HCT116 (cell line): ENCODE data around the gene CD22. TPM values are rescaled to one million over a fixed set of nuclear protein-coding genes. Genes with fewer than 3 reads are reported as not detected.

ENCODE experiments used
- ATAC-seq: fragments of 200-7000 bp; cut with Tn5 transposase; 2 replicates; pipeline ENCODE4 v1.9.1; 2020; ENCODE audit warnings: mild to moderate bottlenecking, moderate library complexity
- BruUV-seq: library from RNA; stranded (reverse); fragments of 400-500 nt; replicated peaks from 2 replicates; lab custom pipeline; 2021; lab: Mats Ljungman, UMichigan
- CTCF ChIA-PET: fragments of 300-600 bp; sonication (Branson Sonifier 250); formaldehyde crosslinking; loops from one replicate; lab custom pipeline; 2021; ENCODE audit warnings: antibody characterized with exemption; lab: Charles Lee
- POLR2A ChIA-PET: fragments of 300-600, 350-600 bp; sonication (Branson Sonifier 250); formaldehyde crosslinking; loops from one replicate; lab custom pipeline; 2021; ENCODE audit warnings: antibody characterized with exemption; lab: Charles Lee
- RAD21 ChIA-PET, 2 experiments: fragments of 300-600 bp; sonication (Branson Sonifier 250); formaldehyde crosslinking; loops; one replicate each; lab custom pipeline; 2023; ENCODE audit warnings: low total read pairs in 2 of 2; ENCODE audit not compliant: uncharacterized antibody in 2 of 2, unreplicated experiment in 2 of 2, low non-redundant PET in 1 of 2; lab: Charles Lee
- DNase-seq: peaks from one replicate; pipeline ENCODE4 v3.0.0-alpha.2; 2010; ENCODE audit warnings: low read depth, low spot score
- H2AFZ ChIP-seq: fragments of 200-600 bp; shearing (Covaris generic), sonication (generic); 2 replicates; pipeline ENCODE4 v1.6.1; 2017; ENCODE audit warnings: low read depth, mixed run types, mixed read lengths, antibody characterized with exemption, low read length; ENCODE audit not compliant: poor library complexity, severe bottlenecking
- H3K27ac ChIP-seq: 2 replicates; pipeline ENCODE4 v1.5.1; 2012; ENCODE audit warnings: low read depth, low read length
- H3K27me3 ChIP-seq: fragments of 200-600 bp; sonication (generic); 2 replicates; pipeline ENCODE4 v1.6.1; 2016; ENCODE audit warnings: mixed run types, low read length, mixed read lengths; ENCODE audit not compliant: insufficient read depth
- H3K36me3 ChIP-seq, 2 experiments: fragments of 200-500 bp in 1 of 2; fragments of 200-600 bp in 1 of 2; sonication (Bioruptor generic) in 1 of 2; sonication (generic) in 1 of 2; 2 replicates each; pipeline versions ENCODE4 v1.5.1 to v1.6.1; 2014 to 2016; ENCODE audit warnings: low read length in 2 of 2, inconsistent platforms in 1 of 2, mixed read lengths in 1 of 2, mixed run types in 1 of 2; ENCODE audit not compliant: insufficient read depth in 2 of 2, control insufficient read depth in 1 of 2
- H3K4me1 ChIP-seq, 2 experiments: fragments of 200-600 bp in 1 of 2; sonication (generic) in 1 of 2; 2 replicates each; pipeline versions ENCODE4 v1.5.1 to v1.6.1; 2012 to 2017; ENCODE audit warnings: low read length in 2 of 2, inconsistent platforms in 1 of 2, mild to moderate bottlenecking in 1 of 2, mixed read lengths in 1 of 2, mixed run types in 1 of 2, moderate library complexity in 1 of 2; ENCODE audit not compliant: insufficient read depth in 2 of 2, control insufficient read depth in 1 of 2
- H3K4me2 ChIP-seq: fragments of 200-600 bp; sonication (generic); 2 replicates; pipeline ENCODE4 v1.6.1; 2017; ENCODE audit warnings: mixed run types, low read length, mixed read lengths
- H3K4me3 ChIP-seq, 2 experiments: fragments of 200-600 bp in 1 of 2; sonication (generic) in 1 of 2; replicated peaks in 1 of 2; 2 replicates each; pipeline ENCODE4 v1.5.1; 2011 to 2016; ENCODE audit warnings: low read length in 2 of 2, control low read depth in 1 of 2, low read depth in 1 of 2, mild to moderate bottlenecking in 1 of 2, mixed read lengths in 1 of 2, mixed run types in 1 of 2
- H3K79me2 ChIP-seq: fragments of 200-600 bp; sonication (generic); 2 replicates; pipeline ENCODE4 v1.6.1; 2017; ENCODE audit warnings: mild to moderate bottlenecking, mixed run types, low read length, moderate library complexity, mixed read lengths; ENCODE audit not compliant: insufficient read depth
- H3K9ac ChIP-seq: fragments of 200-600 bp; sonication (generic); 2 replicates; pipeline ENCODE4 v1.6.1; 2016; ENCODE audit warnings: low read length, mixed read lengths
- H3K9me2 ChIP-seq: fragments of 200-600 bp; sonication (generic), shearing (Covaris generic); 2 replicates; pipeline ENCODE4 v1.6.1; 2017; ENCODE audit warnings: mixed run types, mild to moderate bottlenecking, moderate library complexity; ENCODE audit not compliant: insufficient read depth
- H3K9me3 ChIP-seq, 2 experiments: fragments of 200-500 bp in 1 of 2; fragments of 200-600 bp in 1 of 2; sonication (Bioruptor generic) in 1 of 2; sonication (generic) in 1 of 2; 2 replicates each; pipeline ENCODE4 v1.6.1; 2014 to 2017; ENCODE audit warnings: low read length in 2 of 2, mixed read lengths in 2 of 2, inconsistent platforms in 1 of 2, low read depth in 1 of 2, mild to moderate bottlenecking in 1 of 2, mixed run types in 1 of 2, moderate library complexity in 1 of 2; ENCODE audit not compliant: control insufficient read depth in 1 of 2, insufficient read depth in 1 of 2
- H4K20me1 ChIP-seq: fragments of 200-600 bp; sonication (generic), shearing (Covaris generic); 2 replicates; pipeline ENCODE4 v1.6.1; 2017; ENCODE audit warnings: mixed run types, mild to moderate bottlenecking, moderate library complexity; ENCODE audit not compliant: insufficient read depth
- EGR1 ChIP-seq: IDR thresholded peaks from 2 replicates; pipeline ENCODE4 v1.6.1; 2012; ENCODE audit warnings: low read depth
- ELF1 ChIP-seq: IDR thresholded peaks from 2 replicates; pipeline ENCODE4 v1.6.1; 2012; ENCODE audit warnings: low read depth, borderline replicate concordance
- POLR2AphosphoS5 ChIP-seq: IDR thresholded peaks from 2 replicates; pipeline ENCODE4 v1.6.1; 2011; ENCODE audit warnings: mild to moderate bottlenecking, low read depth, low read length, moderate library complexity
- SP1 ChIP-seq: IDR thresholded peaks from 2 replicates; pipeline ENCODE4 v1.6.1; 2012; ENCODE audit warnings: low read depth
- SRF ChIP-seq: IDR thresholded peaks from 2 replicates; pipeline ENCODE4 v1.6.1; 2012; ENCODE audit warnings: low read depth
- ZFX ChIP-seq: fragments of 450-650 bp; IDR thresholded peaks from 2 replicates; pipeline ENCODE4 v1.6.1; 2017
- ZNF274 ChIP-seq: fragments of 200-500 bp; sonication (Bioruptor generic); IDR thresholded peaks from 2 replicates; pipeline ENCODE4 v1.6.1; 2014; ENCODE audit warnings: mild to moderate bottlenecking, low read depth, low read length, inconsistent platforms
- intact Hi-C: fragments of 100-400 bp; cut with micrococcal nuclease; formaldehyde crosslinking; loops from 2 replicates; pipeline ENCODE4 v1.10.0; 2022
- total RNA-seq: library from RNA; stranded (reverse); gene quantifications from one replicate; pipeline ENCODE4 v1.2.1, GENCODE V29; 2021; ENCODE audit not compliant: unreplicated experiment
- TF ChIP-seq, protein P1 (sequence below): IDR thresholded peaks from 2 replicates; pipeline ENCODE4 v1.6.1; 2011; ENCODE audit warnings: mild to moderate bottlenecking, low read length, moderate library complexity; ENCODE audit not compliant: insufficient replicate concordance; ENCODE audit errors: extremely low read depth
- TF ChIP-seq, protein P2 (sequence below): IDR thresholded peaks from 2 replicates; pipeline ENCODE4 v1.6.1; 2012

Gene CD22
- total RNA-seq, 1 experiment from 2014 or later: 7.0 TPM

DNA sequence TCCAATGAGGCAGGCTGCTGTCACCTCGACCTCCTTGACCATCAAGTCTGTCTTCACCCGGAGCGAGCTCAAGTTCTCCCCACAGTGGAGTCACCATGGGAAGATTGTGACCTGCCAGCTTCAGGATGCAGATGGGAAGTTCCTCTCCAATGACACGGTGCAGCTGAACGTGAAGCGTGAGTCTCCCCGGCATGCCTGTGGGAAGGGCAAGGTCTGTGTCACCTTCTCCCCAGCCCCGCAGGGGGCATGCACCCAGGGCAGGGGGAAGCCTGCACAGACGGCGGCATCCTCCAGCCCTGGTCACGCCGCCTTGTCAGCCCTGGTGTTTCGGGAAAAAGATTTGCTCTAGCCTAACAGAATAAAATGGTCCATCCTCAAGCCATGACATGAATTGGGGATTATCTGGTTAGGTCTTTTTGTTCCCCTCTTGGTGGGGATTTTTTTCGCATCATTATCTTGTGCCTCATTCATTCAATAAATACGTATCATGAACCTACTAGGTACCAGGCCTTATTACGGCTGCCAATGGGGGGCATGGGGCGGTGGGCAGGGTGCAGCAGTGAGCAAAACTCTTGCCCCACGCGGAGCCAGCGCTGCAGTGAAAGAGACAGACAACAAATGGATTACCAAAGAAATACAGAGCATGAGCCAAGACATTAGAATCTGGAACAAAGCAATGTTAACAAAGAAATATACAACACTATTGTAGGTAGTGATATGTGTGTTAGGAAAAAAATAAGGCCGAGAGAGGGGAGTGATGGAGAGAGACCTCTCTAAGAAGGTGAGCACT, 7.4 kb downstream of the CD22 start:
- RAD21 ChIA-PET: no interaction called here
- intact Hi-C loops: no loop called here
- H3K27ac ChIP-seq: no peak overlapping the region
- CTCF ChIA-PET: no interaction called here
- no peaks in the 10 kb centered on the region for H3K4me1 ChIP-seq
- TF ChIP-seq ZNF274 (no peak), EGR1 (no peak), ZFX (no peak), POLR2AphosphoS5 (no peak), SP1 (no peak), ELF1 (no peak), SRF (no peak)
- TF ChIP-seq, protein P1, sequence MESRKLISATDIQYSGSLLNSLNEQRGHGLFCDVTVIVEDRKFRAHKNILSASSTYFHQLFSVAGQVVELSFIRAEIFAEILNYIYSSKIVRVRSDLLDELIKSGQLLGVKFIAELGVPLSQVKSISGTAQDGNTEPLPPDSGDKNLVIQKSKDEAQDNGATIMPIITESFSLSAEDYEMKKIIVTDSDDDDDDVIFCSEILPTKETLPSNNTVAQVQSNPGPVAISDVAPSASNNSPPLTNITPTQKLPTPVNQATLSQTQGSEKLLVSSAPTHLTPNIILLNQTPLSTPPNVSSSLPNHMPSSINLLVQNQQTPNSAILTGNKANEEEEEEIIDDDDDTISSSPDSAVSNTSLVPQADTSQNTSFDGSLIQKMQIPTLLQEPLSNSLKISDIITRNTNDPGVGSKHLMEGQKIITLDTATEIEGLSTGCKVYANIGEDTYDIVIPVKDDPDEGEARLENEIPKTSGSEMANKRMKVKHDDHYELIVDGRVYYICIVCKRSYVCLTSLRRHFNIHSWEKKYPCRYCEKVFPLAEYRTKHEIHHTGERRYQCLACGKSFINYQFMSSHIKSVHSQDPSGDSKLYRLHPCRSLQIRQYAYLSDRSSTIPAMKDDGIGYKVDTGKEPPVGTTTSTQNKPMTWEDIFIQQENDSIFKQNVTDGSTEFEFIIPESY: no peak
- TF ChIP-seq, protein P2, sequence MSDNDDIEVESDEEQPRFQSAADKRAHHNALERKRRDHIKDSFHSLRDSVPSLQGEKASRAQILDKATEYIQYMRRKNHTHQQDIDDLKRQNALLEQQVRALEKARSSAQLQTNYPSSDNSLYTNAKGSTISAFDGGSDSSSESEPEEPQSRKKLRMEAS: no peak
- H3K27me3 ChIP-seq: no peaks in the 10 kb centered on the region
- DNase-seq (no peak), ATAC-seq (no peak)
- no peaks in the 10 kb centered on the region for H3K36me3 ChIP-seq
- H3K9me2 ChIP-seq: no peaks in the 10 kb centered on the region
- no peaks in the 10 kb centered on the region for H3K79me2 ChIP-seq
- no peaks in the 10 kb centered on the region for H4K20me1 ChIP-seq
- no peak overlapping the region for H3K9ac ChIP-seq
- POLR2A ChIA-PET: no interaction called here
- H3K9me3 ChIP-seq: no peaks in the 10 kb centered on the region
- BruUV-seq: no TSS peak
- no peak overlapping the region for H2AFZ ChIP-seq
- H3K4me3 ChIP-seq: no peak overlapping the region
- H3K4me2 ChIP-seq: no peak overlapping the region
